ENCODE measurements around the gene ATG2B.

GRCh38 chr14:96357216-96357615 lies 5.9 kb downstream of the ATG2B start:
- TF ChIP-seq EZH2 (IDR thresholded peaks at IDR 0.05; ENCODE audit: borderline replicate concordance, low read length), result no peak
- TF ChIP-seq CTCF (IDR thresholded peaks at IDR 0.05; ENCODE audit: low read length), result no peak

All from OCI-LY1 (cell line).